Endodermal cell (in vitro differentiated cells): ENCODE results near the gene LIPC. TPM values are rescaled to one million over a fixed set of nuclear protein-coding genes. Genes with fewer than 3 reads are reported as not detected.

Experiments
- DNase-seq: peaks from one replicate; pipeline ENCODE4 v3.0.0-alpha.2; 2017
- H3K27ac ChIP-seq: 2 replicates; pipeline ENCODE4 v1.5.1; 2013; ENCODE audit warnings: mild to moderate bottlenecking, low read depth, low read length, moderate library complexity
- H3K27me3 ChIP-seq: 2 replicates; pipeline ENCODE4 v1.6.1; 2013; ENCODE audit warnings: mild to moderate bottlenecking, low read length, moderate library complexity; ENCODE audit not compliant: insufficient read depth, control insufficient read depth, poor library complexity, severe bottlenecking
- H3K36me3 ChIP-seq: 2 replicates; pipeline ENCODE4 v1.7.0; 2013; ENCODE audit warnings: mild to moderate bottlenecking, low read length, moderate library complexity; ENCODE audit not compliant: control insufficient read depth, insufficient read depth
- H3K4me1 ChIP-seq: one replicate; pipeline ENCODE4 v1.7.0; 2013; ENCODE audit warnings: low read length; ENCODE audit not compliant: control insufficient read depth, insufficient read depth
- H3K4me3 ChIP-seq: 2 replicates; pipeline ENCODE4 v1.5.1; 2013; ENCODE audit warnings: mild to moderate bottlenecking, low read length, moderate library complexity
- H3K9ac ChIP-seq: 2 replicates; pipeline ENCODE4 v1.6.1; 2013; ENCODE audit warnings: mild to moderate bottlenecking, low read length, moderate library complexity; ENCODE audit not compliant: poor library complexity, severe bottlenecking; ENCODE audit errors: extremely low read depth
- H3K9me3 ChIP-seq: 2 replicates; pipeline ENCODE4 v1.6.1; 2013; ENCODE audit warnings: mild to moderate bottlenecking, low read length, moderate library complexity; ENCODE audit not compliant: control insufficient read depth
- H3K27ac Mint-ChIP-seq: 2 replicates; pipeline ENCODE4 v1.8.0; 2020; ENCODE audit warnings: mixed read lengths
- H3K27me3 Mint-ChIP-seq: 2 replicates; pipeline ENCODE4 v1.8.0; 2021; ENCODE audit warnings: mild to moderate bottlenecking, mixed read lengths; ENCODE audit not compliant: insufficient read depth
- H3K36me3 Mint-ChIP-seq: 2 replicates; pipeline ENCODE4 v1.8.0; 2020; ENCODE audit warnings: low read depth, mixed read lengths
- H3K4me1 Mint-ChIP-seq: 2 replicates; pipeline ENCODE4 v1.8.0; 2020; ENCODE audit warnings: mixed read lengths
- H3K4me3 Mint-ChIP-seq: 2 replicates; pipeline ENCODE4 v1.8.0; 2020; ENCODE audit warnings: mild to moderate bottlenecking, moderate library complexity, mixed read lengths
- H3K9me3 Mint-ChIP-seq: 2 replicates; pipeline ENCODE4 v1.8.0; 2020; ENCODE audit warnings: mild to moderate bottlenecking, mixed read lengths
- CTCF ChIP-seq: fragments of 200-600 bp; sonication (generic); conservative IDR thresholded peaks from 2 replicates; pipeline ENCODE4 v1.5.0; 2021; ENCODE audit warnings: antibody characterized with exemption, mild to moderate bottlenecking
- WGBS, 2 experiments: methylation state at CpG; one replicate each; pipeline versions ENCODE4 v1.1.5 to v1.1.7; 2013; ENCODE audit warnings: missing lambda C conversion rate in 2 of 2, mixed read lengths in 1 of 2; ENCODE audit not compliant: insufficient coverage in 1 of 2, insufficient read length in 1 of 2; 5-methylcytosine and 5-hydroxymethylcytosine counted together
- total RNA-seq, 2 donors: library from RNA; stranded (reverse); fragmentation: NEBNext Ultra II Directional in 1 of 2; extraction: Animal tissue kit (Norgen Biotek cat#: 25700) in 1 of 2; gene quantifications; 2 replicates in 1 of 2; 3 replicates in 1 of 2; pipeline ENCODE4 v1.2.1, GENCODE V29; 2021

LIPC gene
- total RNA-seq, 2 donors from 2014 or later = not detected

- Mint-ChIP-seq H3K27ac (no peak overlapping the region), H3K36me3 (no peaks in the 10 kb centered on the region), H3K9me3 (no peaks in the 10 kb centered on the region), H3K4me3 (no peak overlapping the region), H3K4me1 (peaks cover 12% of the 10 kb centered on the region), H3K27me3 (no peaks in the 10 kb centered on the region)
- no peaks in the 10 kb centered on the region for H3K9me3 ChIP-seq
- H3K27me3 ChIP-seq = no peaks in the 10 kb centered on the region
- no peak overlapping the region for H3K4me3 ChIP-seq
- peaks cover 10% of the 10 kb centered on the region for H3K4me1 ChIP-seq
- 100% methylated on average over 1 of the region's 1 CpG; no CpG with 5 or more reads in 1 of the 2 experiments for WGBS, 2 experiments
- H3K36me3 ChIP-seq = no peaks in the 10 kb centered on the region
- no peak overlapping the region for H3K27ac ChIP-seq
- H3K9ac ChIP-seq = no peak overlapping the region
- DNase-seq = no peak
- TF ChIP-seq CTCF = no peak
Measured at GRCh38 chr15:58426501-58426900, 5.3 kb upstream of the LIPC start.

- no peaks in the 10 kb centered on the region for H3K36me3 Mint-ChIP-seq
Measured at GRCh38 chr15:58427987-58428386, 3.8 kb upstream of the LIPC start.

GRCh38 chr15:58430224-58430787 lies 1.5 kb upstream of the LIPC start:
- no peaks in the 10 kb centered on the region for H3K36me3 Mint-ChIP-seq
- Histone ChIP-seq H3K27ac (no peak overlapping the region), H3K9ac (no peak overlapping the region), H3K27me3 (no peaks in the 10 kb centered on the region), H3K36me3 (no peaks in the 10 kb centered on the region), H3K4me1 (peaks cover 16% of the 10 kb centered on the region), H3K9me3 (no peaks in the 10 kb centered on the region), H3K4me3 (no peak overlapping the region)
- no peak overlapping the region for H3K27ac Mint-ChIP-seq
- peaks cover 19% of the 10 kb centered on the region for H3K4me1 Mint-ChIP-seq
- 89 to 93% methylated on average over 5 of the region's 5 CpGs for WGBS, 2 experiments
- no peak overlapping the region for H3K4me3 Mint-ChIP-seq
- no peaks in the 10 kb centered on the region for H3K9me3 Mint-ChIP-seq
- DNase-seq = no peak
- no peak for TF ChIP-seq CTCF
- no peaks in the 10 kb centered on the region for H3K27me3 Mint-ChIP-seq

More at GRCh38 chr15:58427987-58428386, 3.8 kb upstream of the LIPC start:
- Histone ChIP-seq H3K4me1 (peaks cover 18% of the 10 kb centered on the region), H3K9ac (no peak overlapping the region), H3K27ac (no peak overlapping the region), H3K36me3 (no peaks in the 10 kb centered on the region), H3K9me3 (no peaks in the 10 kb centered on the region), H3K27me3 (no peaks in the 10 kb centered on the region), H3K4me3 (no peak overlapping the region)
- no peak for DNase-seq
- Mint-ChIP-seq H3K4me1 (peaks cover 22% of the 10 kb centered on the region), H3K27me3 (no peaks in the 10 kb centered on the region), H3K27ac (no peak overlapping the region), H3K4me3 (no peak overlapping the region), H3K9me3 (no peaks in the 10 kb centered on the region)
- no peak for TF ChIP-seq CTCF
